Measurements from ENCODE around the gene TFEB.
A peak's percentile ranks its signal among the peaks of the same experiment; 100 is the strongest.

TFEB gene

GRCh38 chr6:41736800-41737555 lies 1.6 kb upstream of the TFEB start:
- no peak for DNase-seq (ENCODE audit: low spot score)

GRCh38 chr6:41736186-41736733 lies 852 bp upstream of the TFEB start:
- DNase-seq (ENCODE audit: low spot score) = no peak

GRCh38 chr6:41734666-41735426 lies 562 bp downstream of the TFEB start:
- peak; percentile 67 for DNase-seq (ENCODE audit: low spot score)

DNA sequence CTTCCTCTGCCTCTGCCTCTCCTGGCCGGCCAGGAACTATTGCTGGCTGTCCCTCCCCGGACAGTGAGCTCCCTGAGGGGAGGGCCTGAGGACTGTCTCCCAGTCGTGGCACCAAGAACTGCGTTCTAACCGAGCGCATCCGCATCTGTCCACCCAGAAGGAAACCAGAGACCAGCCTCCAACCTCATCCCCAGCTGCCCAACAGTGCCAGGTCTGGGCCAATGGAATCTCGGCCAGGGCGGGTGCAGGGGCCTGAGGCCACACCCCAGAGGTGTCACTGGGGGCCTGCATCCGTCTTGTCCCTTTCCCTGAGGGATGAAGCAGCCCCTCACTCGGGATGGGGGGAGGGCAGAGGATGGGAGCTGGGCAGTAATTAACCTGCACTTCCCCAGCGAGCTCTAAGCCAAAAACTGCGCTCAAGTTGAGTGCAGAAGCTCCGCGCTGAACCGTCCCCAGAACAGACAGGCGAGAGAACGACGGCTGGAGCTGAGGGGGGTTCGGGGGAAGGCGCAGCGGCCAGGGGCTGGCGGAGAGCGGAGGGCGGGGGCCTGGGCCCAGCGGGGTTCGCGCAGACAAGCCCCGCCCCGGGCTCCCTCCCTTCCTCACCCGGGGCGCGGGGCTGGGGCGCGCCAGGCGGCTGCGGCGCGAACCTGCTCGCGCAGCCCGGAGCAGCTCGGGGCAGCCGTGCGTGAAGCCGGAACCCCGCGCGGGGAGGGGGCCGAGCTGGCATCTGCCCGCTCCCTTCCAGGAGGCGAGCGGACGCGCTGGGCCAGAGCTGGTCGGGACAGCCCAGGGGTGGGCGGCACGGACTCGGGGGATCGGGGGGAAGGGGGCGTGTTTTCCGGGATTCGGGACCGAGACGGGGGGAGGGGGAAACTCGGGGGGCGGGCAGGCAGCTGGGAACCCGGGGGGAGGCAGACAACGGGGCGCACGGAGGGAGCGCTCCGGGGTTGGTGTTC lies 1.4 kb downstream of the TFEB start:
- peak; percentile 63 for DNase-seq (ENCODE audit: low spot score)

DNA sequence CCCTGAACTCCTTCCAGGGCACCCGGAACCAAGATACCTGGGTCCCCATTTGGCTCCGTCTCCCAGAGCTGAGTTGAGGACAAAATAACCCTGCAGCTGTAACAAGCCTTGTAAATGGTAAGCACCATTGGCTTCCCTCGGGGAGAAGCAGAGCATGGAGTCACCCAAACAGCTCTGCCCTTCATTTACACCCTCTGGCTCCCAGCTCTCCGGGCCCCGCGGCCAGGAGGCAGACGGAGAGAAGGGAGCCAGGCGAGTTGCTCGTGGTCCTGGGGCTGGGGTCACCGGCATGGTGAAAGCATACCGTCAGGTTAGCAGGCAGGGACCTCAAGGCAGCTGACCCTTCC lies 2.1 kb downstream of the TFEB start:
- no peak for DNase-seq (ENCODE audit: low spot score)

- peak; percentile 65 for DNase-seq (ENCODE audit: low spot score)
Observed at GRCh38 chr6:41732591-41733359, 2.6 kb downstream of the TFEB start.

DNA sequence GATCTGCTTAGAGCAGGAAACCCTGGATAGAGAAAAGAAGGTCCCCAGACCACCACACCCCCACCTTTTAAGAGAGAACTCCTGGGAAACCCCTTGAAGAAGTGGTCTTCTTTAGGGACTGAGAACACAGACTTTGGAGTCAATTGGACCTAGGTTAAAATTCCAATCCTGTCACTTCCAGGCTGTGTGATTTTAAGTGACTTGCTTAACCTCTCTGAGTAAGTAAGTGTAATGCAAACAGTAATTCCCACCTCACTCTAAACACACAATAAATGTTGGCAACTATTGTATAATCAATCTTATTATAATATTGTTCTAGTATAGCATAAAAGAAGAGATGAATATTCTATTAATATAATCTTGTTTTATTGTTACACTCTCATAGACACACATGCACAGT lies 3.3 kb downstream of the TFEB start:
- no peak for DNase-seq (ENCODE audit: low spot score)

- no peak for DNase-seq (ENCODE audit: low spot score)
Observed at GRCh38 chr6:41731561-41732086, 3.8 kb downstream of the TFEB start.

DNA sequence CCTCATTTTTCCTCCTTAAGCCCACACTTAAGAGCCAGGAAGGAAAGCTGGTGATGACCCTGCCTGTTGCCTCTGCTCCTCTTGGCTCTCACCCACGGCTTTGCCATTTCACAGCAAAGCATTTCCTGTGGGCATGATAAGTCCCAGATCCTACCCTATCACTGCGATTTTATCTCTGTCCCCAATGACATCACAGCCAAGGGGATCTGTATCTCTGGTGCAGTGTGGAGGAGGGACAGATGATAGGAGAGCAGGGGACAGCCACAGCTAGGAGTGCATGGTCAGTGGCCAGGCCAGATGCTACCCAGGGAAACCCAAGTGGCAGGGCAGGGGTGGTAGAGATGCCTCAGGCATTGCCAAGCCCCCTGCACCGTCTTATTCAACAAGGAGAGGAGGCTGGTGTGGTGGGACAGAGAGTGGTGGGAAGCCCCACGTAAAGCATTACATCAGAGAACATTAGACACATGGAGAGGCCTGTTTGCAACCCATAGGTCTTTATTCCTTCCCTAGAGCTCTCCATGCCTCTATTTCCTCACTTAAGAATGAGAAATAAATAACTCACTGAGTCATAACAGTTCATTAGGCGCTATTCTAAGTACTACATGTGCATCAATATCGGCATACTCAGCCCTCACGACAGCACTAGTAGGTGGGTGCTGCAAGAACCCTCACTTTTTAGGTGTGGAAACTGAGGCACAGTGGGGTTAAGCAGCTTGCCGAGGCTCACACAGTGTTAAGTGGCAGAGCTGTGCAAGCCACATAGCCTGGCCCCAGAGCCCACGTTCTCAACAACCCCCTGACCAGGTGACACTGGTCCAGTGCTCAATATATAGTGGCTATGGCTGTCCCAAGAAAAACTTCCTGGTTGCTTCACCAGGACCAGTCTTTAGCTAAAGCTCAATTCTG lies 4.6 kb downstream of the TFEB start:
- no peak for DNase-seq (ENCODE audit: low spot score)

DNA sequence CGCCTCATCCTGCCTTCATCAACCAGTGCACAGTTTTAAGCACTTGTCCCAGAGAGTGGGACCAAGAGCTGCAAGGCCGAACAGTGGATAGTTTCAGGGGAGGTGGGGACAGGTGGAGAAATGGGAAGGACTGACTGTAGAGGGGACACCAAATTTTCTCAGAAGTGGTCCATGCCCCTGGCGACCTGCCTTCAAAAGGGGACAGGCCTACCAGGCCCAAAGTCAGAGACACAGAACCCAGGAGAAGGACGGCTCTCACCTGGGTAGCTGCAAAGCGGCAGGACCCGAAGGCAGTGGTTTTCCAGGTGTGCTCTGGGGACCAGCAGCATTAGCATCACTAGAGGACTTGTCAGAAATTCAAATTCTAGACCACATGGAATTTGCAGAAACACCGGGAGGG lies 5.8 kb downstream of the TFEB start:
- no peak for DNase-seq (ENCODE audit: low spot score)

- DNase-seq (ENCODE audit: low spot score) = no peak
Observed at GRCh38 chr6:41728954-41729353, 6.5 kb downstream of the TFEB start.

GRCh38 chr6:41728073-41728936 lies 7.1 kb downstream of the TFEB start:
- DNase-seq (ENCODE audit: low spot score) = no peak

GRCh38 chr6:41727705-41728072 lies 7.7 kb downstream of the TFEB start:
- no peak for DNase-seq (ENCODE audit: low spot score)

DNA sequence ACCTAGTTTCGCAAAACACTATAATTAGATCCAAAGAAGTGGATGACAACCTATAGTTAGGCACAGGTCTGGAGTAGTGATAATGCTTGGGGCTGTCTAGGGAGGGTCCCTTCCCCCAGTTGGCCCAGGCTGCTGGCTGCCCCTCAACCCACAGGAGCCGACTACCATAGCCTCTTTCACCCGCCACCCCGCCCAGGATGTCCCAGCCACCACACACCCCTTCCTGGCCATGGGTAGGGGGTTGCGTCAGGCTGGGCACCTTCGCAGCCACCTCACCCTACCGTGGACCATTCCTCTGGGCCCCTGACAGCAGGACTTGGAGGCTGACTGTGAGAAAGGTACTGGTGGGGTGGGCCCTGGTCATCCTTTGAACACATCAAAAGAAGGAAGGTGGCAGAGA lies 8.5 kb downstream of the TFEB start:
- no peak for DNase-seq (ENCODE audit: low spot score)

DNA sequence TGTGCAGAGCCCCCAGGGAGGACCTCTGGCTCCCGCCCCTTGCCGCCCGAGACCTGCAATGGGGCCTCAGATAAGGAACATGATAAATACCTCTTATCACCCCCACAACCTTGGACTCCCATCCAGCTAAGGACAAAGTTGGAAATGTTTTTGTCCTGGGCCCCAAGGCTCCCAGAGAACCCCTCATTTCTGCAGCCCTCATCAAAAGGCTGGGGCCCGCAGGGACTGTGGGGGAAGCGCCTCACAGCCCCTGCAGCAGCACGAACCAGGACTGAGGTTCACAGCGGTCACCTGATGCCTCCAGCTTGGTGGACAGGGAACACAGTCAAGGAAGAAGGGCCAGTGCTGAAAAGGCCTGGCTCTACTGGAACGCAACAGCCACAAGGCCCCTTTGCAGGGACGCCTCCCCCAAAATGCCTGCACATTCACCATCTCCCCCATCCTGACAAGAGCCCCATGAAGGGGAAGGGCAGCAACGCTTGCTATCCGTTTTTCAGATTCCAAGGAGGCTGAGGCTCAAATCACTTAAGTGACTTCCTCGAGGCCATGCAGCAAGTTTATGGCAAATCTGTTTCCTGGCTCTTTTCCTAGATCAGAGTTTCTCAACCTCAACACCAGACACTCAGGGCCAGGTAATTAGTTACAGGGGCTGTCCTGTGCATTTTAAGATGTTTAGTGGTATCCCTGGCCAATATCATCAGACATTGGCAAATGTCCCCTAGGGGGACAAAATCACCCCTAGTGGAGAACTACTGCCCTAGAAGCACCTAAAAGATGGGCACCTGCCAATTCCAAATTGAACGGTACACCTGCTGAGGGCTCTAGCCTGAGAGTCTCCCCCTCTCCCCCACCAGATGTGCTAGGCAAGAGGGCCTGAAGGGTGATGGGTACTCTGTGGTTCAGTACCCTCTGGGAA lies 10.6 kb downstream of the TFEB start:
- no peak for DNase-seq (ENCODE audit: low spot score)

DNA sequence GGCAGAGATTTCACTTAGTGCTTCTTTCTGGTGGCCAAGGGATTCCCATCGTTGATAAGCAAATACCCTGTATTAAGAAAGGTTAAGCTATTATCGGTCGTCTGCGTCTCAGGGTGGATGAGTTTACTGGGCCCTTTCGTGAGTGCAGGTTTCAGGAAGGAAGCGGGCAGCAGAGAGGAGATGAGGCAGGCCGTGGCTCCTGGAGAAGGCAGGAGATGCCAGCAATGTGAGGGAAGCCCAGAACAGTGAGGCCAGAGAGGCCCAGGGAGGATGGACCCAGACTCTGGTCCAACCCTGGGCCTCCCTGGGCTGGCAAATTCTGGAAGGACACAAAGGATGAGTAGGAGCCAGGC lies 11.2 kb downstream of the TFEB start:
- no peak for DNase-seq (ENCODE audit: low spot score)

DNA sequence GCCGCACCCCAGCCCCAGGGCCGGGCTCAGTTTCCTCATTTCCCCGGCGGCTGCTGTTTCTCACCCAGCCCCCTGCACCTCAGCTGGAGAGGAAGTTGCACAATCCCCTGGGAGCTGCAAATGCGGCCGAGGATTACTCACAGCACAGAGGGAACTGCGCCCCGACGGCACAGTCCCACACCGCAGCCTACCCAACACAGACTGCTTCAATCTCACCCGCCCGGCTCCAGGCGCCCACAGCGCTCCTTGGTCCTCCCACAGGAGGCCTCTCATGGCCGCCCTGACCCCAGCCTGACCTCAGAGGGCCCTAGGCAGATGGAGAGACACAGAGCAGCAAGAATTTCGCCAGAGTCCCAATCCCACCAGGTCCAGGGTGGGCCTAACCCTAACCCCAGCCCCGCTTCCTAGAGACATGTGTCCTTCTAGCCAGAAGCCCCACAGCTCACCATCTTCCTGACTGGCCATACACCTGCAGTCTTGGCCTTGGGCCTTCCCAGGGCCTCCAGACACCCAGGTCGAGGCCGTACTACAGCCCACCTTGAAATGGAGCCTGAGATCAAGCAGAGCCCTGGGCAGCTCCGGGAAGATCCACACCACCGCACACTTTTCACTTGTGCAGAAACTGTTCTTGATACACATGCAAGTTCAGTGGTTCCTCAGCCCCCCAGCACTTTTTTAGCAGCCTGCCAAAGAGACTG lies 11.7 kb downstream of the TFEB start:
- DNase-seq (ENCODE audit: low spot score) = no peak

All from CD4-positive, alpha-beta T cell treated with Interleukin-6 at 100 ng/mL for 8 hours (primary cell).